Activated naive CD8-positive, alpha-beta T cell treated with anti-CD3 and anti-CD28 coated beads, Interleukin-2, amount 50 U/mL, for 16 hours (primary cell): Measurements from ENCODE around the gene TCEA2.
A peak's percentile ranks its signal among the peaks of the same experiment; 100 is the strongest.

Source experiments
- DNase-seq: peaks from one replicate; pipeline ENCODE4 v3.0.0-alpha.2; 2020; ENCODE audit warnings: low read depth, low spot score

Gene TCEA2

DNA sequence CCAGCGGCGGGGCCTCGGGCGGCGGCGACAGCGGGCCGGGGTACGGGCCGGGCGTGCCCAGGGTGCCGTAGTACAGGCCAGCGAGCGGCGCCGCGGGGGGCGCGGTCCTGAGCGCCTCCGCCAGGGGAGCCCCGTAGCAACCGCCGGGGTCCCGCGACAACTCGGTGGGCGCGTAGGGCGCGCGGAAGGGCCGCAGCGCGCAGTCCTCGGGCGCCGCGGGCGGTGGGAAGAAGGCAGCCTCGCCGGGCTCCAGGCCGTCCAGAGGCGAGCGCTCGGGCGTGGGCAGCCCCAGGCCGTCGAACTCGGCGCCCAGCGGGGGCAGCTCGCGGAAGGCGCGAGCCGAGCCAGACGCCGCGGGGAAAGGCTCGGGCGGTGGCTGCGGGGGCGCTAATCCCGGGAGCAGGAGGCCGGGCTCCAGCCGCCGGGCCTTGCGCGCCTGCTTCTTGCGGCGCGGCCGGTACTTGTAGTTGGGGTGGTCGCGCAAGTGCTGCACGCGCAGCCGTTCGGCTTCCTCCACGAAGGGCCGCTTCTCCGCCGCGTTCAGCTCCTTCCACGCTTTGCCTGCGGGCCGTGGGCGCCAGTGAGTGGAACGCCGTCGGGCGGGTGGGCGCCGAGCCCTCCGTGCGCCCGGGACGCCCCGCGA is 14.5 kb upstream of the TCEA2 start:
- DNase-seq = no peak

DNA sequence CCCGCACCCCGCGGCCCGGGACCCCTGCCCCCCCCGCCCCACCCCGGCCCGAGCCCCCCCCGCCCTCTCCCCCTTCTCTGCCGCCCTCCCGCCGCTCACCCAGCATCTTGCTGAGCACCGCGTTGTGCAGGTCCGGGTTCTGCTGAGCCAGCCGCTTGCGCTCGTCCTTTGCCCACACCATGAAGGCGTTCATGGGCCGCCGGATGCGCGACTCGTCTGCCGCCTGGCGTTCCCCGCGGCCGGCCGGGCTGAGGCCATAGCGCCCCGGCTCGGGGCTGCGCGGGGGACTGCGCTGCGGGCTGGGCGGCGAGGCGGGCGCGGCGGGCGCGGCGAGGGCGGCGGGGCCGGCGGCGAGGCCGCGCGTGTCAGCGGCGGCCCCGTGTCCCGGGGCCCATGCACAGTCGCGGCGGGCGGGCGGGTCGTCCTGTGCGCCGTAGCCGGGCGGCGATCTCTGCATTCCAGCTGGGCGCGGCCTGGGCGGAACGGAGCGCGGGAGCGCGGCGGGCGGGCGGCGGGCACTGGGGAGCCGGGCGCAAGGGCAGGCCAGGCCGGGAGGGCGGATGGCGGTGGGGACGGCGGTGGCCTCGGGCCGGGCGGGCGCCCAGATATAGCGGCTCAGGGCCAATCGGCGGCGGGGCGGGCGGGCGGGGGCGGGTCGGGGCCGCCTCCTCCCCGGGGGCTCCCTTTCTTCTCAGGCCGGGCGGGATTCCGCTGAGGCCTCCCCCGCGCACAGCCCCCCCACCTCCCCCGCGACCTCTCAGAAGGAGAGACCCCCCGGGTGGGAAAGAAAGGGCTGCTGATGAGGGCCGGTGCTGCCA is 13.7 kb upstream of the TCEA2 start, which contains the start of gene SOX18:
SOX18 (minus strand) TSS at position 580 of the 818 bp plus-strand sequence; CDS start at position 457, 123 bp downstream.
- DNase-seq = no peak

DNA sequence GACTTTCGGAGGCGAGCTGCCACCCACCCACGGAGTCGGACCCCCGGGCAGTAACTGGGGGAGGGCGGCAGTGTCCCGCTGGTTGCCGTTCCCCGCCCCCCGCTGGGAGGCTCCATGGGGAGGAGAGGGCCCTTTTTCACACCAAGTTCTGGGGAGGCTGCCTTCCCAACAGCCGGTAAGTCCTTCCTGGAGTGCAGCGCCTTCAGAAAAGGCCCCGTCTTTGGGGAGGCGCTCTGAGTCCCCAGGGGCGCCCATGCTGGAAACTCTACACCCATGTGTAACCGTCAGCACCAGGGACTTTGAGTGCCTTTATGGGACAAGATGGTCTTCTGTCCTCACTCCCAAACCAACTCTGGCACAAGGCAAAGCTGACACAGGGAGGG is 13.1 kb upstream of the TCEA2 start:
- DNase-seq = no peak

DNA sequence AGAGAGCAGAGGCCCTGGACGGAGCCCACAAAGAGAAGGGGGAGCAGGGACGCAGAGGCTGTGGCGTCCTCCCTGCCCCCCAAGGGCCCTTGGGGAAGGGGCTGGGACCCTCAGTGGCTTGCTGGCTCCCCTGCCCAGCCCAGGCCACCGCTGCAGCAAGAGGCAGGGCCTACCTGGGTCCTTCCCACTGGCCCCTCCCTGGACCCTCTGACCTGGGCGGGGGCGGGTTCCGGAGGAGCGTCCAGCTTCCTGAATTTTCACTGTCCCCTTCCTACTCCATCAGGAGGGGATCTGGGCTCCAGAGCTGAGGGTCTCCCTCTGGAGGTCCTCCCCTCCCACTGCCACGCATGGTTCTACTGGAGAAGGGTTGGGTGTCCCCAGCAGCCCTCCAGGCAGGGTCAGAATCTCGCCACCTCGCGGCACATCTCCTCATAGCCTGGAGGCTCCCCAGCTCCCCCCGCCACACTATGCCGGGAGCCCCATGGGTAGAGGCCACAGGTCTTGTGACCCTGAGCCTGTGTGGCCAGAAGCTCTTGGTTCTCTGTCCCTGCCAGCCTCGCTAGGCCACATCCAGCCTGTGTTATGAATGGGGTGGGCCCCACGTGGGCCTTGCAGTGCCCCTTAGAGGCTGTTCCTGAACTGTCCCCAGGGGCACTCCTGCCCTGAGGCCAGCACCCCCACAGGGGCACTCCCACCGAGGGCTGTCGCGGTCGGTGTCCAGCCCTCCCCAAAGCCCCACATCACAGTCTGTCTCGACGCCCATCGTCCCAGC is 12.6 kb upstream of the TCEA2 start:
- no peak for DNase-seq

DNA sequence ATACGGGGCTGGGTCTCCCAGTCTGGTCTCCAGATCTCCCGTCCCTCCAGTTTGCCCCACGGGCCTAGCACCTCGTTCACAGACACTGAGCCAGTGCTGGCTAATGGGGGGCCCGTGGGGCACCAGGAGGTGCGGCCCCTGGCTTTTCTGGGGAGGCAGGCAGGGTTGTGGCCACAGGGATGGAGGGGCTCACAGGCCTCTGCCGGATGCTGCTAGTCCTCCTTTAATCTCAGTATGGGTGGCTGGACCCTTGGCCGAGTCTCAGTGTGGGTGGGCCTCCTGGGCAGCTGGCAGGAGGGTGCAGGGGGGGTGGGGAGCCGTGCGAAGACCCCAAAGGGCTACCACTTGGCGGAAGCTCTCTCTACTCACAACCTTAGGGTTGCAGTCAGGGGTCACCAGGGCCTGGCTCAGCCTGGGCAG is 12.0 kb upstream of the TCEA2 start:
- no peak for DNase-seq

DNA sequence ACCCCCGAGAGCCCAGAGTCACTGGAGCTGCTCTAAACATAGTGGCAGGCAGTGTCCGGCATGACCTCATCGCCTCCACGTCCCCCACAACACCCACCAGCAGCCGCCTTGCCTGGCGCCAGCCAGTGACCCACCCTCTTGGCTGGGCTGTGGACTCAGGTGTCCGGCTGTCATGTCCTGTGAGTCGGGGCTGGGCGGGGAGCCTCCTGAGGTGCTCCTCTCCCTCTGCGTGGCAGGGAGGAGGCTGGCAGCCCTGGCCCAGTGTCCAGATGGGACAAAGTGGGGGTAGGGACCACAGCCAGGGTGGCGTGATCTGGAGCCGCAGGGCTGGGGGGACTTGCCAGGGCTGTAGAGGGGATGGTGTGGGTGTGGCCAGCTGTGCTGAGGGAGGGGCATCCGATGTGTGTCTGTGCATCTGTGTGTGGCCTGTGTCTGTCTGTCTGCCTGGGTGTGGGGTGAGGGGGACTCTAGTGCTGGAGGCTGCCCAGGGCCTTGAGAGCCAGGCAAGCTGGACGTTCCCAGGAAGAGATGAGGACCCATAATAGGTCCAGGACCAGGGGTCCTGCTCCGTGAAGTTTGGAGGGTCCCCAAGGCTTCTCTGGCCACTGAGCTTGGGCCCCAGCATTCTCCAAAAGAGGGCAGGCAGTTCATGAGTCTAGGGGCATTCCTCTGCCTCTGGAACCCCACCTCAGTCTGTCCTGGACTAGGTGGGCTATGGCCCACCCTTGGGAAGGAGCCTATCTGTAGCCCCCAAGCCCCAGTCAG is 11.3 kb upstream of the TCEA2 start:
- DNase-seq = no peak

DNA sequence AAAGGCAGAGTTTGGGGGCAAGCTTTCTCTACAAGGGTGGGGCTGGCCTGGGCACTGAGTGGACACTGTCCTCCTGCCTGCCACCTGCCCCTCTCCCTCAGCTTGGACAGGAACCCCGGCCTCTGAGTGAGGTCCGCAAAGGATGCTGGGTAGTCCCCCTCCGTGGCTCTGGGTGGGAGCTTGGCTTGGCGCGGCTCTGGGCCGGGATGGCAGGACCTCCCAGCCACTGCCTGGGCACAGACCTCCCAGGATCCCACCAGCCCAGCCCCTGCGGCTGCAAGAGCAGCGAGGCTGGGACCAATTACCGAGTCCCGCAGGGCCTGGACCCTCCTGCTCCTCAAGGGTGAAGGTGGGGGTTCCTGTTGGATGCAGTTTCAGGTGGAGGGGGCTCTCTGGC is 10.7 kb upstream of the TCEA2 start:
- DNase-seq = no peak

DNA sequence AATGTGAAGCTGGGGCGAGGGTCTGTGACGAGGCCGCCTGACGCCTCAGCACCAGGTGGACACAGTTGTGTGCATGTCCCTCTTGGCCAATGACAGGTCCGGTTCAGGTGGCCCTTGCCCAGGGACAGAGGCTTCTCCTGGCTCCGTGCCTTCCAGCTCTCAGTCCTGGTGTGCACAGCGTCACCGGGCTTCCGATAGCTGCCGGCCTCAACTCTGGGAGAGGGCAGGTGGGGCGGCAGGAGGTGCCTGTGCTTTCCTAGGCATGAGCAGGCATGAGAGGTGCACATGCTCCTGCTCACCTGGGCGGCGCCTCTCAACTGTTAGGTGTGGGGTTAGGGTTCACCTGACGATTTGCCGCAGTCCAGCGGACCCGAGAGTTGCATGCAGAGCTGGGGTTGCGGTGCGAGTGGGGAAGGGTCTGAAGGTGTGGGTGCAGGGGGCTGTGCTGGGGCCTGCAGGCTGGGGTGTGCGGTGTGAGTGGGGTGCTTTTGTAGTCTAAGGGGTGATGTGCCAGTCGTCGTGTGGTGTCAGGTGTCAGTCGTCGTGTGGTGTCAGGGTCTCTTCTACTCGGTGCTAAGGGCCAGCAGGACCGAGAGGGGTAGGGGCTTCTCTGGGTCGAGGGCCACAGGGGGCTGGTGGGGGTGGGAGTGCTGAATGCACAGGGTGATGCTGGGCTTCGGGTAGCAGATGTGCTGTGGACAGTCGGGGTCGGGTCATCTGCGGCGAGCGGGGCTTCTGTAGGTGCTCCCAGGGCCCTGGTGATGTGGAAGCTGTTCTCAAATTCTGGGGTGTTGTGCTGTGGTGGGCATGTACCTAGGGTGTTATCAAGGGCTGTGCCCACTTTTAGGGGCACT is 9.8 kb upstream of the TCEA2 start:
- DNase-seq = no peak

DNA sequence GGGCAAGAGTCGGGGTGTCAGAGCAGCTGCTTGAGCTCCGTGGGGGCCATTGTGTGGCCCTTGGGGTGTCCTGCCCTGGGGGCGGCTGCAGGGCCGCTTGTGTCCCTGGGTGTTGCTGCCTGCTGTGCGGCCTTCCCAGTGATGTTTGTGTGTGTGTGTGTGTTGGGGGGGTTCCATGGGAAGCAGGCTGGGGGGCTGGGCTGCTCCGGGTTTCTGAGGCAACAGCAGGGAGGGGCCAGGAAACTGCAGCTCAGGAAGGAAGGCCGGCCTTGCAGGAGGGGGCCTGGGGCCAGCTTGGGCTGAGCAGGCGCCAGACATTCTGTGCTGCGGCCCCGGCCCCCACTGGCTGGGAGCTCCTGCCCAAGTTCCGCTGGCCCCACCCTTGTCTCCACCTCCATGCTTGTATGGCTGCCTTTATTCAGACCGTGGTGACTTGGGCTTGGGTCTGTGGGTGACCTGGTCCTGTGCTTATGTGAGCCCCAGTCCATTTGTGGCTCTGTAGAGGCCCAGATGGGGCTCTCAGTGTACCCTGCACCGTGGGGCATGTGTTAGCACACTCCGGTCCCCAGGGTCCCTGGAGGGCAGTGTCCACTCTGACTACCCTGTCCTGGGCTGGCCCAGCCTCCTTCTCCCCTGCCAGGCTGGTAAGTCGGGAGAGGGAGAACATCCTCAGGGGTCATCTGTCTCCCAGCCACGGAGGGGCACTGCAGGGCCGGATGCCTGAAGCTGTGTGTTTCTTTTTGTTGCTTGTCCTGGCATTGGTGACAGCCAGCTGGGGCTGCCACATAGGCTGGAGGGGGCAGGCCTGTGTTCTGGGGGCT is 8.9 kb upstream of the TCEA2 start:
- DNase-seq = no peak

DNA sequence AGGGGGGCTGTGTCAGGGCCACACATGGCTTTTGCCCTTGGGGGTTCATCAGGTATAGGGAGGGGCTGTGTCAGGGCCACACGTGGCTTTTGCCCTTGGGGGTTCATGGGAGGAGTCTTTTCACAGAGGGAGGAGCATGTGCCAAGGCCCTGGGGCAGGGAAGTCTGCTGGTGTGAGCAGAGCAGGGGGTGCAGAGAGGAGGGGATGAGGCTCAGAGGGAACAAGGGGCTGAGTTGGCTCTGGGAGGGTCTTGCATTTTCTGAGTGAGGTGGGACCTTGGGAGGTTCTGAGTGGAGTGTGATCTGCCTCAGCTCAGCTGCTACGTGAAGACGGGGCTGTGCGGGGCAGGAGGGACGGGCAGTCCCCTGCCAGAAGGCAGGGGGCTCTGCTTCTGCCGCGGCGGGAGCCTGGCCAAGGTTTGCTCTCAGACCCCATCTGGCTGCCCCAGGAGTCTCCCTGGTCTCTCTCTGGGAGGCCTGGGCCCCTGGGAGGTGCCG is 7.6 kb upstream of the TCEA2 start:
- DNase-seq = no peak

DNA sequence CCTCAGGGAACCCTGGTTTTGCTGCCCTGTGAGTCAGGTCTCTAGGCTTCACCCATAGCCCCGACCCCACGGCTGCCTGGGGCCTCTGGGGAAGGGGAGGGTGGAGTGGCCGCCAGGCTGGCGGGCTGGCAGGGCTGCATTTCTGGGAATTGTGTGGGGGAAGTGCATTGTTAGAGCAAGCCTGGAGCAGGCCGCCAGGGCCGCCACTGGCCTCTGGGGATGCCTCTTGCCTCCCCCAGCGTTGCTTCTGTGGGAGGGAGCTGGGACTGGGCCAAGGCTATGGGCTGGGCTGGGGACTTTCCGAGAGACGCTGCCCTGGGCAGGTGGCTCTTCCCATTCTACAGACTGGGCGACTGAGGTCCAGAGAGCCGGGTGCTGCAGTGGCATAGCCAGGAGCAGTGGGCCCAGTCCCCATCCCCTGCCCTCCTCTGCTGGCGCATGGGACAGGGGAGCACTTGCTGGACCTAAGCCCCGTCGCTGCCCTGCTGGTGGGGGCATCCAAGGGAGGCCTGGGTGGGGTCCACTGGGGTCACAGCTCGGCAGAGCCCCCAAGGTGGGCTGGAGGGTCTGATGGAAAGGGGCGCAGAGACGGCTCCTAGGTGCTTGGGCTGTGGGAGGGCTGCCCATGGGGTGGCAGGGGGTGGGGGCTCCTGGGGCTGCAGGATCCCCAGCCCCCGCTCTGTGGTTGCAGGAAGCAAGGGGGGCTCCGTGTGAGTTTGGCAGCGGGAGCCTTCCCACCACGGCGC is 6.9 kb upstream of the TCEA2 start:
- no peak for DNase-seq

DNA sequence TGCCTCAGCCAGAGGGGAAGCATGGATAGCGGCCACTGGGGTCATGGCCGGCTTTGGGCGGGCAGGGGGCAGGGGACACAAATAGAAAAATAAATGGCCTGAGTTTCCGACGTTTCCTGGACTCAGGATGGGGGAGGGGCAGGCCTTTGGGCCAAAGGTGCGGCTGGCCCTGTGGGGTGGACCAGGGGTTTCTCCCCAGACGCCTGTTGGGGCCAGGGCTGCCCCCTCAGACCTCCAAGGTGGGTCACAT is 6.4 kb upstream of the TCEA2 start:
- no peak for DNase-seq

DNA sequence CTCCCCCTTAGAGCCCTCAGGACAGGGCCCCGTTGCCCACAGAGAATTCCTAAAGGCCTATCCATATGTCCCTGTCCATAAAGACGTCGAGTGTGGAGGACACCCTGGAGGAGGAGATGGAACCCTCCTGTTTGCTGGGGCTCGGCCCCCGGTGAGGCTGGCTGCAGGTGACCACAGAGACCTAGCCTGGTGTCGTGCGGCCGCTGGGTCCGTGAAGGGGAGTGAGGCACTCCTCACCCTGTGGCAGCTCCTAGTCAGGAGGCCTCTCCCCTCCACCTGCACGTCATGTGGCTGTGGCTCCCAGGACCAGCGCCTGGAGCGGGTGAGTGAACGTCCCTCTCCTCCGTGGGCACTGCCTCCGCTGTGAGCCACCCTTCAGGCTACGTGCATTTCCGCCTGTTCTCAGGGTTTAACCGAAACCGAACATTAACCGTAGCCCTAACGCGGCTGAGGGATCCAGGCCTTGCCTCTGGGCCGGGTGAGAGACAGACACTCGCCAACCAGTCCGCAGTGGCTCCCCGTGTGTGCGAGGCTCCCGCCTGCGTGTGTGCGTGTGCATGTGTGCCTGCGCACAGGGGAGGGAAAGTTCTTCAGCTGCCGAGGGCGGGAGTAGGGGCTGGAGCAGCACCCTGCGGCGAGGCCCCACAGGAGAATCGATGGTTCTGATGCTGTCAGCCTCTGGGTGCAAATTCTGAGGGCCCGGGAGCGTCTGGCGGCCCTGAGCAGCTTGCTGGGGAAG is 5.9 kb upstream of the TCEA2 start:
- DNase-seq = no peak

DNA sequence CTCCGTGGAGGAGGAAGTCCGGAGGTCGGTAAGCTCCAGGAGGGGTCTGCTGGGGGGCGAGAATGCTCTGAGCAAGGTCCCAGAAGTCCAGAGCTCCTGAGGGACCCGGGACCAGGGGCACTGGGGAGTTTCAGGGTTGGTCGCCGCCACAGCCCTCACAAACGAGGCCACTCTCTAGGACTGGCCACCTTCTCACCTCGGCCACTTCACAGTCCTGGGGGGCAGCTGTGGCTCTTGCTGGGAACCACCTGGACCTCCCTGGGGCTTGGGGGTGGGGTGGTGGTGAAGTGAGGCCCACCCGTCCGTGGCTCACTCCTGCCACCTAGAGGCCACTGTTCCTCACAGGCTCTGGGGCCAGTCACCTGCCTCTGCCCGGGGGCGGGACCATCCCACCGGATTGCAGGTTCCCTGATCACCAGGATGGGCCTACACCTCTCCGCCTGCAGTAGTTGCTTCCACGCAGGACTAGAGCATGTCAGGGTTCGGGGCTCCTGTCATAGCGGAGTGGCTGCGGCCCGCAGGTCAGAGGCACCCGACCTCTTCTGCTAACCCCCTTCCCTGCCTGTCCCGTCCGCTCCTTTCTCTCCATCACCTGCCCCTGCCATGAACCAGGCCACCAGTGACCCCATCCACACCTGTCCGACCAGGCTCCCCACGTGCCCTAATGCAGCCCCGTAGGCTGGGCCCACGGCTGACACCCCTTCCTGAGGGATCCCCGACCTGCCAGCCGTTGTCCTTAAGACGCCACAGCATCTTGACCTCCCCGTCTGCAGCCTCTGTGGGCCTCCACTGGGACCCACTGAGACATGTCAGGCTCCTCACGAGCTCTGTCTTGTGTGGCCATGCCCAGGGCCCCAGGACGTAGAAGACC is 5.1 kb upstream of the TCEA2 start:
- peak; percentile 69 for DNase-seq

DNA sequence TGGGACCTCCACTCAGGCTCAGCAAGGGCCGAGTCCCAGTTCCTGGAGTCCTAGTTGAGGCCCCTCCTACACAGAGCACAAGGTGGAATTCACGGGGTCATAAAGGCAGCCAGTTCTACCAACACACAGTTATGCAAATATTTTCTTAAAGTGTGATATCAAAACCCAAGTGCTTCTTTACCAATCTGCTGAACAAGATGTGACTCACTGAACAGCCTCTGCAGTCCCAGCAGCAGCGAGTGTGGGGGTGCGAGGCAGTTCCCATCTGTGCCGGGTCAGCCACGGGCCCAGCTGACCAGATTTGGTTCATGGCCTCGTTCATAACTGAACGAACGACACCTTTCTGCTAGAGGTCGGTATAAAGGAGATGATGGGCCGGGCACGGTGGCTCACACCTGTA is 4.5 kb upstream of the TCEA2 start:
- no peak for DNase-seq

DNA sequence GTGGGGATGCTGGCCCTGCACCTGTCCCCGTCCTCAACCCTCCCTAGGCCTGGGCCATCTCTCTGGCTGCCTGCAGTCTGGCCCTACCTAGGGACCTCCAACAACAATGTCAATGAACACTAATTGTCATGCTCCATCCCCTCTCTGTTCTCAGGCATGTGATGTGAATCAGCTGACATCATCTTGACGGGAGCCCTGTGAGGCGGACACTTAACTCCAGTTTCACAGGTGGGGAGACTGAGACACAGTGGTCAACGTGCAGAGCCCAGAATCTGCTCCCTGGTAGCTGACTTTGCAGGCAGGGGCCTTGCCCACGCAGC is 762 bp upstream of the TCEA2 start:
- DNase-seq = no peak

DNA sequence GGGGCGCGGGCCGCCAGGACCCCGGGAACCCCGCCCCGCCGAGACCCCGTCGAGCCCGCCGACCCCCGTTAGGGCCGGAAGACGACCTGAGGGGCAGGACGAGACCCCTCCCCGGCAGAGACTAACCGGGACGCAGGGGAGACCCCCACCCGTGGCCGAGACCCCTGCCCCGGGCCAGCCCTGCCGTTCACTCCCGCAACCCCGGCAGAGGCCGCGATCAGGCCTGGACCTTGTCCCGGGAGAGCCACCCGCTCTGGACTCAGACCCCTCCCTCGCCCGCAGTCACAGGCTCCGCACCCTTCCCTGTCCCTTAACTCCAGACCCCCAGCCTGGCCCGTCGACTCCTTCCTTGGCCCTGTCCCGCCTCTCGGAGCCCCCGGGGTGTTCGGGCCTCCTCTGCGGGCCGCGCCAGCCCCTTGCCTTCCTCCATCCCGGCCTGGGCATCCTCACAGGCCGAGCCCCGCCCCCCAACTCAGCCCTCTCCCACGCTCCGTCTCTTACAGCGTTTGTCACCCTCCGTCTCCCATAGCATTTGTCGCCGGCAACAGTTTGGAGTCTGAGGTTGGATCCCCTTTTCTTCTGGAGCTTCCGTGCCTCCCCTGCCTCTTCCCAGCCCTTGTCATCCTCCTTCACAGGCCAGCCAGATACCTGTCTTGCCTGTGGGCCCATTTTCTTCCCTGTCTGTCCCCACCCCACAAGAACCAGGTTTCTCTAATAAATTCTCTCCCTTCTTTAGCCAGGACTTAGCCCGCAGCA is 569 bp downstream of the TCEA2 start:
- no peak for DNase-seq
